ENCODE results near the gene MTA1.

The MTA1 gene

GRCh38 chr14:105478398-105479251 lies 59.0 kb downstream of the MTA1 start:
- DNase-seq, result peak in 1 of 5 experiments; percentile 59

- no peak for DNase-seq
These were observed 60.0 kb downstream of the MTA1 start for GRCh38 chr14:105479431-105480158.

GRCh38 chr14:105480199-105480746 lies 60.6 kb downstream of the MTA1 start:
- DNase-seq, result no peak

GRCh38 chr14:105480807-105481801 lies 61.5 kb downstream of the MTA1 start:
- DNase-seq, result peak; percentile 80 to 88 (median 84)

GRCh38 chr14:105481886-105482457 lies 62.3 kb downstream of the MTA1 start:
- DNase-seq, result peak; percentile 83 to 98 (median 95)

GRCh38 chr14:105482486-105483110 lies 63.0 kb downstream of the MTA1 start:
- DNase-seq, result no peak

GRCh38 chr14:105483300-105484068 lies 63.9 kb downstream of the MTA1 start:
- DNase-seq, result no peak

GRCh38 chr14:105484069-105484996 lies 64.7 kb downstream of the MTA1 start:
- DNase-seq, result peak in 3 of 5 experiments; percentile 19 to 53 (median 41)

- no peak for DNase-seq
These were observed 65.4 kb downstream of the MTA1 start for GRCh38 chr14:105484997-105485393.

GRCh38 chr14:105485739-105486162 lies 66.1 kb downstream of the MTA1 start:
- peak; percentile 41 to 83 (median 66) for DNase-seq

GRCh38 chr14:105486163-105486973 lies 66.7 kb downstream of the MTA1 start, which contains the start of gene CRIP1:
TSS of gene CRIP1 (plus strand) at chr14:105486886. CDS start at chr14:105487260, 374 bp downstream.
- DNase-seq, result no peak

GRCh38 chr14:105486974-105487448 lies 67.4 kb downstream of the MTA1 start:
- DNase-seq, result peak; percentile 28 to 68 (median 55)

GRCh38 chr14:105487449-105487985 lies 67.9 kb downstream of the MTA1 start:
- DNase-seq, result peak; percentile 17 to 85 (median 72)

- DNase-seq, result peak in 1 of 5 experiments; percentile 62
These were observed 68.6 kb downstream of the MTA1 start for GRCh38 chr14:105487986-105488777.

- DNase-seq, result no peak
These were observed 69.3 kb downstream of the MTA1 start for GRCh38 chr14:105488781-105489541.

Data from T-helper 2 cell (primary cell).